ENCODE results near the gene TSHZ2.

DNA sequence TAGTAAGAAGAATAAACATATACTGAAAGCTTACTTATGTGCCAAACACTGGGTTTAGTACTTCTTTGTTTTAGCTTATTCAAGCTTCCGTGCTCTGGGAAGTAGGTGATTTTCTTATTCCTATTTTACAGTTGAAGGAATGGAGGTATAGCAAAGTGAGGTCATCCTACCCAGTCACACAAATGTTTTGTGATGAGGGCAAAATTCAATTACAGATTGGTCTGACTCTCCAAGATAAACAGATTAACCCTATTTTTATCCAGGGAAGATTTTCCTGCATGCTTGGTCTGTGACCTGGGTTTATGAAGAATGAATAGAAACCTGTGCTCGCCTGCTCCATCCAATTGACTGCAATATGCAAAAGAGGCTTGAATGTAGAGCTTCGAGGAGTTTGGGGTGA is 311.4 kb downstream of the TSHZ2 start:
- TF ChIP-seq, protein P1, sequence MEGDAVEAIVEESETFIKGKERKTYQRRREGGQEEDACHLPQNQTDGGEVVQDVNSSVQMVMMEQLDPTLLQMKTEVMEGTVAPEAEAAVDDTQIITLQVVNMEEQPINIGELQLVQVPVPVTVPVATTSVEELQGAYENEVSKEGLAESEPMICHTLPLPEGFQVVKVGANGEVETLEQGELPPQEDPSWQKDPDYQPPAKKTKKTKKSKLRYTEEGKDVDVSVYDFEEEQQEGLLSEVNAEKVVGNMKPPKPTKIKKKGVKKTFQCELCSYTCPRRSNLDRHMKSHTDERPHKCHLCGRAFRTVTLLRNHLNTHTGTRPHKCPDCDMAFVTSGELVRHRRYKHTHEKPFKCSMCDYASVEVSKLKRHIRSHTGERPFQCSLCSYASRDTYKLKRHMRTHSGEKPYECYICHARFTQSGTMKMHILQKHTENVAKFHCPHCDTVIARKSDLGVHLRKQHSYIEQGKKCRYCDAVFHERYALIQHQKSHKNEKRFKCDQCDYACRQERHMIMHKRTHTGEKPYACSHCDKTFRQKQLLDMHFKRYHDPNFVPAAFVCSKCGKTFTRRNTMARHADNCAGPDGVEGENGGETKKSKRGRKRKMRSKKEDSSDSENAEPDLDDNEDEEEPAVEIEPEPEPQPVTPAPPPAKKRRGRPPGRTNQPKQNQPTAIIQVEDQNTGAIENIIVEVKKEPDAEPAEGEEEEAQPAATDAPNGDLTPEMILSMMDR (IDR thresholded peaks at IDR 0.05), result no peak
- no peak for TF ChIP-seq POLR2A (IDR thresholded peaks at IDR 0.05)
